ENCODE results near the gene C5.

Gene C5

DNA sequence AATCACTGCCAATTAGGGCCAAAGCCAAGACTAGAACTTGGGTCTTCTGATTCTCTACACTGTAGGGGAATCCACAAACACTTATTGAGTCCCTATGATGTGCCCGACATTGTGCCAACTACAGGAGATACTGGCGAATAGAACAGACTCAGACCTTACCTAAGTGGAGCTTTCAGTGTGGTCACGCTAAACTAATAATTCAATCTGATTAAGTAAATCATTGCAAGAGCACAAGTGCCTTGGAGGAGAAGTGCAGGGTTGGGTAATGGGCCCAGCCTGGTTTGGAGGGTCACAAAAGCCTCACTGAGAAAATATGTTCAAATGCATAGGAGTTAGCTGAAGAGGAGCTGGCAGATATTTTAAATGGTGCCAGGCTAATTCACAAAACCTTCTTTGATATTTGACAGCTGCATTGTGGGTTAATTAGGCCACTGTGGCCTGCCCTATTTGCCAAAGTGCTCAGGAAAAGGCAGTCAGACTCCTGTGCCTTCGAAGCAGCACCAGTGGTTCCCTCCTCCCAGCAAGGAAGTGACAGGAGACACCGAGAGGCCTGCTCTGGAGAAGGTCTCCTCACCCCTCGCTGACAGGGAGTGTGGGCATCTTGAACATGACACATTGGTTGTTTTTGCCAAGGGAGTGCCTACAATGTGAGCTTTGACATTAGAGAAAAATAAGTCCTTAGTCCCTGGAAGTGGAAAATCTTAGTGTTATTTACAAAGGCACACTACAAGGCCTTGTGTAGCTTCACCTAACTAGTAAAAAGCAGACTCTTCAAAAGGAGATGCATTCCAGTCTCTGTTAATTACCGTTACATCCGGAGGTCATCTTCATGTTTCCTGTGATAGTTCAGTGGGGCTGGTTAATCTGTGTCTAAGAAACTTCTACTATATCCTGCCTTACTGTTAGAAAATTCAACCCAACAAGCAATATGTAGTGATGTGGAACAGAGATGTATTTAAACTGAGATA lies 99.4 kb downstream of the C5 start:
- Histone ChIP-seq H2AFZ (ENCODE audit: low read length) (no peak overlapping the region), H3K27ac (ENCODE audit: low read length) (no peak overlapping the region)

DNA sequence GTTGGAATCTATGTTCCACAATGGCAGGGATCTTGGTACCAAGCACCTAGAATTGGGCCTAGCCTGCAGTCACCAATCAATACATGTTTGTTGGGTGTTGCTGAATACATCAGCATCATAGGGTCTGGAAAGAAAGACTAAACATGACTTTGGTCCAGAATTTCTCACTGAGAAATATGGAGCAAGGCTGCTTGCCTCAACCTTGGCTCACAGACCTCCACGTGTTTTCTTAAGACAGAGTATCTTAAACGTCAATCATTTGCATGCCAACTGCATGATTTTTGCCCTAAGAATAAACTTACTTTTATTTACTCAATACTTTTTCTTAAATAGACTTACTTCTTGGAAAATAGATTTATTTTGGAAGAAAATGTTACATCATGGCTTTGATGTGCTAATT lies 100.8 kb downstream of the C5 start:
- no peak overlapping the region for H3K9ac ChIP-seq (ENCODE audit: low read length)
- no peak overlapping the region for H3K27ac ChIP-seq (ENCODE audit: low read length)
- no peaks in the 10 kb centered on the region for H3K79me2 ChIP-seq (ENCODE audit: low read length)
- no peaks in the 10 kb centered on the region for H4K20me1 ChIP-seq (ENCODE audit: insufficient read depth, low read length)
- H3K4me3 ChIP-seq (ENCODE audit: low read length) = no peak overlapping the region
- no peak overlapping the region for H3K4me2 ChIP-seq (ENCODE audit: low read depth, low read length)
- no peak for TF ChIP-seq EZH2phosphoT487 (IDR thresholded peaks at IDR 0.05; ENCODE audit: low read length)
- H3K36me3 ChIP-seq (replicated peaks; ENCODE audit: insufficient read depth, low read length) = no peaks in the 10 kb centered on the region
- no peak for DNase-seq
- H3K9me2 ChIP-seq (replicated peaks; ENCODE audit: insufficient read depth, low read length) = no peaks in the 10 kb centered on the region
- no peaks in the 10 kb centered on the region for H3K9me3 ChIP-seq (replicated peaks; ENCODE audit: insufficient read depth, low read length)
- no peaks in the 10 kb centered on the region for H3K27me3 ChIP-seq (replicated peaks; ENCODE audit: insufficient read depth, low read length)
- H3K4me1 ChIP-seq (ENCODE audit: low read length) = 0 out of 2 replicates have a peak, but pooled peaks cover under 1% of the 10 kb centered on the region
- no peak overlapping the region for H2AFZ ChIP-seq (ENCODE audit: low read length)
- no peaks in the 10 kb centered on the region for H3F3A ChIP-seq (ENCODE audit: insufficient read depth, low read length)

More for the DNA sequence above, 99.4 kb downstream of the C5 start:
- H3K9ac ChIP-seq (ENCODE audit: low read length) = no peak overlapping the region
- no peaks in the 10 kb centered on the region for H3K79me2 ChIP-seq (ENCODE audit: low read length)
- H3K4me3 ChIP-seq (ENCODE audit: low read length) = no peak overlapping the region
- no peak overlapping the region for H3K4me2 ChIP-seq (ENCODE audit: low read depth, low read length)
- no peaks in the 10 kb centered on the region for H3F3A ChIP-seq (ENCODE audit: insufficient read depth, low read length)
- H4K20me1 ChIP-seq (ENCODE audit: insufficient read depth, low read length) = no peaks in the 10 kb centered on the region
- TF ChIP-seq, protein P1, sequence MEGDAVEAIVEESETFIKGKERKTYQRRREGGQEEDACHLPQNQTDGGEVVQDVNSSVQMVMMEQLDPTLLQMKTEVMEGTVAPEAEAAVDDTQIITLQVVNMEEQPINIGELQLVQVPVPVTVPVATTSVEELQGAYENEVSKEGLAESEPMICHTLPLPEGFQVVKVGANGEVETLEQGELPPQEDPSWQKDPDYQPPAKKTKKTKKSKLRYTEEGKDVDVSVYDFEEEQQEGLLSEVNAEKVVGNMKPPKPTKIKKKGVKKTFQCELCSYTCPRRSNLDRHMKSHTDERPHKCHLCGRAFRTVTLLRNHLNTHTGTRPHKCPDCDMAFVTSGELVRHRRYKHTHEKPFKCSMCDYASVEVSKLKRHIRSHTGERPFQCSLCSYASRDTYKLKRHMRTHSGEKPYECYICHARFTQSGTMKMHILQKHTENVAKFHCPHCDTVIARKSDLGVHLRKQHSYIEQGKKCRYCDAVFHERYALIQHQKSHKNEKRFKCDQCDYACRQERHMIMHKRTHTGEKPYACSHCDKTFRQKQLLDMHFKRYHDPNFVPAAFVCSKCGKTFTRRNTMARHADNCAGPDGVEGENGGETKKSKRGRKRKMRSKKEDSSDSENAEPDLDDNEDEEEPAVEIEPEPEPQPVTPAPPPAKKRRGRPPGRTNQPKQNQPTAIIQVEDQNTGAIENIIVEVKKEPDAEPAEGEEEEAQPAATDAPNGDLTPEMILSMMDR (IDR thresholded peaks at IDR 0.05; ENCODE audit: low read length) = no peak
- TF ChIP-seq EZH2phosphoT487 (IDR thresholded peaks at IDR 0.05; ENCODE audit: low read length) = no peak
- no peak for TF ChIP-seq EZH2 (optimal IDR thresholded peaks at IDR 0.05; ENCODE audit: low read depth, low read length)
- DNase-seq = no peak
- no peaks in the 10 kb centered on the region for H3K36me3 ChIP-seq (replicated peaks; ENCODE audit: insufficient read depth, low read length)
- no peaks in the 10 kb centered on the region for H3K9me2 ChIP-seq (replicated peaks; ENCODE audit: insufficient read depth, low read length)
- H3K9me3 ChIP-seq (replicated peaks; ENCODE audit: insufficient read depth, low read length) = no peaks in the 10 kb centered on the region
- H3K27me3 ChIP-seq (replicated peaks; ENCODE audit: insufficient read depth, low read length) = no peaks in the 10 kb centered on the region
- H3K4me1 ChIP-seq (ENCODE audit: low read length) = no peaks in the 10 kb centered on the region

DNA sequence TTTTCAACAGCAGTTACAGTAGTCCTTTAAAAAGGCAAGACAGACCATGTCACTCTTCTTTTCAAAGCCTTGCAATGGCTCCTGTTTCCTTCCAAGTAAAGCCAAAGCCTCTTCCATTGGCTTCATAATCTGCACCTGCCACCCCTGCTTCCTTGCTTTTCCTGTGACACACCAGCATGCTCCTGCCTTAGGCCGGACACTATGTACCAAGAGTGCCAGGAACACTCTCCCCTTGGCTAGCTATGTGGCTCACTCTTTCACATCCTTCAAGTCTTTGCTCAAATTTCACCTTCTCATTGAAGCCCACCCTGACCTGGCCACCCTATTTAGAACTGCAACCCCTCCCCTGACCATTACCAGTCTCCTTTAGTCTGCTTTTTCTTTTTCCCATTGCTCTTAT lies 101.3 kb downstream of the C5 start:
- H4K20me1 ChIP-seq (ENCODE audit: insufficient read depth, low read length) = no peaks in the 10 kb centered on the region
- no peaks in the 10 kb centered on the region for H3K36me3 ChIP-seq (replicated peaks; ENCODE audit: insufficient read depth, low read length)
- no peak overlapping the region for H3K4me2 ChIP-seq (ENCODE audit: low read depth, low read length)
- no peaks in the 10 kb centered on the region for H3K9me3 ChIP-seq (replicated peaks; ENCODE audit: insufficient read depth, low read length)
- H3K27me3 ChIP-seq (replicated peaks; ENCODE audit: insufficient read depth, low read length) = no peaks in the 10 kb centered on the region
- no peak overlapping the region for H3K4me3 ChIP-seq (ENCODE audit: low read length)
- no peaks in the 10 kb centered on the region for H3F3A ChIP-seq (ENCODE audit: insufficient read depth, low read length)
- no peak overlapping the region for H2AFZ ChIP-seq (ENCODE audit: low read length)
- H3K9ac ChIP-seq (ENCODE audit: low read length) = no peak overlapping the region
- no peaks in the 10 kb centered on the region for H3K79me2 ChIP-seq (ENCODE audit: low read length)
- no peak overlapping the region for H3K27ac ChIP-seq (ENCODE audit: low read length)
- no peaks in the 10 kb centered on the region for H3K9me2 ChIP-seq (replicated peaks; ENCODE audit: insufficient read depth, low read length)
- TF ChIP-seq, protein P1 (IDR thresholded peaks at IDR 0.05; ENCODE audit: low read length) = no peak
- no peak for TF ChIP-seq EZH2phosphoT487 (IDR thresholded peaks at IDR 0.05; ENCODE audit: low read length)
- TF ChIP-seq EZH2 (optimal IDR thresholded peaks at IDR 0.05; ENCODE audit: low read depth, low read length) = no peak
- DNase-seq = no peak
- peaks cover 5% of the 10 kb centered on the region for H3K4me1 ChIP-seq (ENCODE audit: low read length)

DNA sequence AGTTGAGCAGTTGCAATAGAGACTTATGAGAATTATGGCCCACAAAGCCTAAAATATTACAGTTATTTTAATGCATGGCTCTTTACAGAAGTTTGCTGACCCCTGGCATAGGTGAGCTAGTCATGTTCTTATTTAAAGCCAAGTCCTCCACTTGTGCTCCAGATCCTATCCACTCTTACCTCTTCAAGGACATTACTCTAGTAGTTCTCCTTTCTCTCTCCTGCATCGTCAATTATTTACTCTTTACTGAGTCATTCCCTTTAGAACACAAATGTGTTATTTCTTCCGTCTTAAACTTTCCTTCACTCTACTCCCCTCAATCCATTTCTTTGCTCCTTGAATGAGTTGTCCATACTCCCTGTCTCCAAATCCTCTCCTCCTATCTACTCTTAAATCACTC lies 102.9 kb downstream of the C5 start:
- H3K4me3 ChIP-seq (ENCODE audit: low read length) = no peak overlapping the region
- H3K79me2 ChIP-seq (ENCODE audit: low read length) = no peaks in the 10 kb centered on the region
- TF ChIP-seq EZH2phosphoT487 (IDR thresholded peaks at IDR 0.05; ENCODE audit: low read length) (no peak), EZH2 (optimal IDR thresholded peaks at IDR 0.05; ENCODE audit: low read depth, low read length) (no peak)
- TF ChIP-seq, protein P1 (IDR thresholded peaks at IDR 0.05; ENCODE audit: low read length) = no peak
- H3K36me3 ChIP-seq (replicated peaks; ENCODE audit: insufficient read depth, low read length) = no peaks in the 10 kb centered on the region
- no peaks in the 10 kb centered on the region for H3K9me2 ChIP-seq (replicated peaks; ENCODE audit: insufficient read depth, low read length)
- DNase-seq = no peak
- no peak overlapping the region for H2AFZ ChIP-seq (ENCODE audit: low read length)
- H3K9ac ChIP-seq (ENCODE audit: low read length) = no peak overlapping the region
- no peak overlapping the region for H3K27ac ChIP-seq (ENCODE audit: low read length)
- H3K27me3 ChIP-seq (replicated peaks; ENCODE audit: insufficient read depth, low read length) = no peaks in the 10 kb centered on the region
- H4K20me1 ChIP-seq (ENCODE audit: insufficient read depth, low read length) = no peaks in the 10 kb centered on the region
- H3K4me2 ChIP-seq (ENCODE audit: low read depth, low read length) = no peak overlapping the region
- H3F3A ChIP-seq (ENCODE audit: insufficient read depth, low read length) = no peaks in the 10 kb centered on the region
- H3K9me3 ChIP-seq (replicated peaks; ENCODE audit: insufficient read depth, low read length) = no peaks in the 10 kb centered on the region
- H3K4me1 ChIP-seq (ENCODE audit: low read length) = peaks cover 5% of the 10 kb centered on the region

Measured in MM.1S (cell line).